Epithelial cell of esophagus (primary cell): Measurements from ENCODE around the gene COX7B2.

Source experiments
- DNase-seq: peaks from one replicate; pipeline ENCODE4 v3.0.0; 2010; ENCODE audit warnings: low read depth
- H3K4me3 ChIP-seq: 2 replicates; pipeline ENCODE4 v1.5.1; 2011; ENCODE audit warnings: mild to moderate bottlenecking, low read length, control low read depth
- TF ChIP-seq, protein P1 (sequence below): IDR thresholded peaks from 2 replicates; pipeline ENCODE4 v1.5.1; 2011; ENCODE audit warnings: low read depth, mild to moderate bottlenecking, low read length, control low read depth, inconsistent platforms; ENCODE audit not compliant: insufficient read depth; ENCODE audit errors: missing control alignments

COX7B2 gene, protein sequence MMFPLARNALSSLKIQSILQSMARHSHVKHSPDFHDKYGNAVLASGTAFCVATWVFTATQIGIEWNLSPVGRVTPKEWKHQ

GRCh38 chr4:46909078-46909477 lies at the start of gene COX7B2:
TSS of gene COX7B2 (minus strand) at chr4:46909245. CDS start at chr4:46735192, 174,053 bp downstream.
- no peak within 1 kb of the TSS for H3K4me3 ChIP-seq
- TF ChIP-seq, protein P1, sequence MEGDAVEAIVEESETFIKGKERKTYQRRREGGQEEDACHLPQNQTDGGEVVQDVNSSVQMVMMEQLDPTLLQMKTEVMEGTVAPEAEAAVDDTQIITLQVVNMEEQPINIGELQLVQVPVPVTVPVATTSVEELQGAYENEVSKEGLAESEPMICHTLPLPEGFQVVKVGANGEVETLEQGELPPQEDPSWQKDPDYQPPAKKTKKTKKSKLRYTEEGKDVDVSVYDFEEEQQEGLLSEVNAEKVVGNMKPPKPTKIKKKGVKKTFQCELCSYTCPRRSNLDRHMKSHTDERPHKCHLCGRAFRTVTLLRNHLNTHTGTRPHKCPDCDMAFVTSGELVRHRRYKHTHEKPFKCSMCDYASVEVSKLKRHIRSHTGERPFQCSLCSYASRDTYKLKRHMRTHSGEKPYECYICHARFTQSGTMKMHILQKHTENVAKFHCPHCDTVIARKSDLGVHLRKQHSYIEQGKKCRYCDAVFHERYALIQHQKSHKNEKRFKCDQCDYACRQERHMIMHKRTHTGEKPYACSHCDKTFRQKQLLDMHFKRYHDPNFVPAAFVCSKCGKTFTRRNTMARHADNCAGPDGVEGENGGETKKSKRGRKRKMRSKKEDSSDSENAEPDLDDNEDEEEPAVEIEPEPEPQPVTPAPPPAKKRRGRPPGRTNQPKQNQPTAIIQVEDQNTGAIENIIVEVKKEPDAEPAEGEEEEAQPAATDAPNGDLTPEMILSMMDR: no peak
- no peak for DNase-seq

DNA sequence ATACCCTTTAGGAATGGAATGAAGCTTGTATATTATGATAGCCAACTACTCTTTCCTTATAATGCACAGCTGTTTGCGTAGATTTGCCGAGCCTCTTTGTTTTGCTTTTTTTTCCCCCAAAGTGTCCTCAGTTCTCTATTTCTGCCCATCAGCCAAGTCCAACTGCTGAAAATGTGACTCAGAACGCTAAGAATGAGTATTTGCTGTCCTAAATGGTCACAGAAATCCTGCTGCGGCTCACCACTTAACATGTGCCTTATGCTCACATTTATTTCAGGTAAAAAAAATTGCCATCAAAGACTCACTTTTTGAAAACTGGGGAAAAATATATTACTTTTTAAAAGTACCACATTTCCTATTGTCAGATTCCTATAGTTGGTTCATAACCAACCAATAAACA lies 47.4 kb upstream of the COX7B2 start:
- DNase-seq: no peak
- TF ChIP-seq, protein P1: no peak
- H3K4me3 ChIP-seq: no peak overlapping the region

DNA sequence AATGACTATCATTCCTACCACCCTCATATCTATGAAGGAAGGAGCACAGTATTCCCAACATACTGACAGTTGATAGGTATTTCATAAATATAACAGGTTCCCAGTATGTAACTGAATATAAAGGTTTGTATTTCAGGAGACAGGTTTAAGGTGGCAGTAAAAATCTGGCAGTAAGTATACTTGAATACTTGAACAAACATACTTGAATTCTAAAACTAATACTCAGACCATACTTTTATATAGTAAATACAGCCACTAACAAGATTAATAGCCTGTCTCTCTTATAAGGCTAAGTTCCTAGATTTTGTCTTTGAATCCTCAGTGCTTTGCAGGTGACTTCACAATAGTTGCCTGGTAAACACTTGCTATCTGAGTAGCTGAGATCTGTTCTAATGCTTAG lies 46.6 kb upstream of the COX7B2 start:
- TF ChIP-seq, protein P1: no peak
- no peak overlapping the region for H3K4me3 ChIP-seq
- DNase-seq: no peak

DNA sequence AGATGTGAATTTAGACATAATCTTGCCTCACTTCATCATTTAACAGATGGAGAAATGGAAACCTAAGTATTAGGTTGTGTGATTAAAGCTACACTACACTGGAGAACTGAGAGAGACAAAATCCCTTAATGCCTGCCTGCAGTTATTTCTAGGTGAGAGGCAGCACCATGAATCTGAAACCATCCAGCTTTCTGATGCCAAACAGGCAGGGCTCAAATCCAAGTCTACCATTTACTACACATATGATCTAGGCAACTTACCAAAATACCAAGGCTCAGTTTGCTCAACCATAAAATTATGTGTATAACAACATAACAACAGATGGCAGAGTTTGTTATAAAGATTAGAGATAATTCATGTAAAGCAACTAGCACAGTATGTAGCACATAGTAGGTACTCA lies 45.6 kb upstream of the COX7B2 start:
- no peak for DNase-seq
- no peak overlapping the region for H3K4me3 ChIP-seq
- TF ChIP-seq, protein P1: no peak

DNA sequence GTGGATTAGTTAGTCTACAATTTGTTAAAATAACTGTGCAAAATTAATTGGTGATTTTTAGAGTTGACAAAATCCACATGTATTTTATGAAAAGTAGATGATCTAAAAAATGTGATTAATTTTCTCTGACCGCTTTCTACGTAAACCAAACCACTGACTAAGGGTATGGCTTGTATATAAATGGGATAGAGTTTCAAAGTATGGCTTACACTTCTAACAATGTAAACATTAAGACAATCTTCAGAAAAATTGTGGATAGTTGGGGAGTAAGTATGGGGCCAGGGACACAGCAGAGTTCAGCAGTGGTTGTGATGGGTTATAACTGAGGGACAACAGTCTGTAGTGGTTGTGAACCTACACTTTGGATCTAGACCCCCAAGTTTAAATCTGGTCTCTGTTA lies 44.5 kb upstream of the COX7B2 start:
- no peak for DNase-seq
- H3K4me3 ChIP-seq: no peak overlapping the region
- TF ChIP-seq, protein P1: no peak

GRCh38 chr4:46952451-46952850 lies 43.4 kb upstream of the COX7B2 start:
- H3K4me3 ChIP-seq: no peak overlapping the region
- TF ChIP-seq, protein P1: no peak
- no peak for DNase-seq

GRCh38 chr4:46950826-46951225 lies 41.8 kb upstream of the COX7B2 start:
- H3K4me3 ChIP-seq: no peak overlapping the region
- TF ChIP-seq, protein P1: no peak
- DNase-seq: no peak
